ENCODE measurements around the gene WIPF3. TPM values are rescaled to one million over a fixed set of nuclear protein-coding genes. Genes with fewer than 3 reads are reported as not detected.

Gene WIPF3
- total and polyA plus RNA-seq, 2 donors (not counting 1 experiment from before 2014, with no cell fraction given) = not detected

- Histone ChIP-seq H3K9me3 (ENCODE audit: control extremely low read depth in 1 of 3, control insufficient read depth in 2 of 3, insufficient read depth in 1 of 3, low read length in 2 of 3) (no peaks in the 10 kb centered on the region), H3K4me2 (replicated peaks; ENCODE audit: low read depth, low read length, poor library complexity, severe bottlenecking) (peak overlapping the region; percentile 61), H3K79me2 (ENCODE audit: control insufficient read depth, insufficient read depth, low read length) (no peaks in the 10 kb centered on the region), H2AFZ (ENCODE audit: insufficient read depth, low read depth, low read length, poor library complexity, severe bottlenecking) (no peak overlapping the region), H3K9ac (ENCODE audit: low read length) (no peak overlapping the region), H3K27me3 (replicated peaks in 1 of 4; ENCODE audit: control extremely low read depth in 1 of 4, control insufficient read depth in 3 of 4, insufficient read depth in 4 of 4, low read length in 3 of 4) (peaks cover 0 to 40% (median 15%) of the 10 kb centered on the region in 4 experiments), H3K4me1 (ENCODE audit: control insufficient read depth in 2 of 2, insufficient read depth in 2 of 2, low read length in 2 of 2) (peaks cover 4% of the 10 kb centered on the region in 2 donors), H3K36me3 (replicated peaks in 1 of 2; ENCODE audit: control extremely low read depth in 1 of 2, control insufficient read depth in 1 of 2, extremely low read depth in 1 of 2, insufficient read depth in 2 of 2, low read length in 1 of 2) (no peaks in the 10 kb centered on the region), H4K20me1 (ENCODE audit: control insufficient read depth, insufficient read depth, low read length, poor library complexity, severe bottlenecking) (no peaks in the 10 kb centered on the region), H3K4me3 (ENCODE audit: control extremely low read depth in 1 of 5, extremely low read depth in 1 of 5, insufficient read depth in 1 of 5, low read depth in 2 of 5, low read length in 4 of 5) (no peak overlapping the region), H3K27ac (ENCODE audit: low read length in 2 of 2) (no peak overlapping the region)
- WGBS (ENCODE audit: insufficient coverage) = 89% methylated on average over 12 of the region's 12 CpGs
- intact Hi-C loops (cut with micrococcal nuclease) = no loop called here
- no peaks in the 10 kb centered on the region for H3K9me3 Mint-ChIP-seq (ENCODE audit: insufficient read depth)
- no peak overlapping the region for H3K27ac Mint-ChIP-seq
- CTCF ChIA-PET = no interaction called here
- DNase-seq = no peak
- TF ChIP-seq CTCF (IDR thresholded peaks at IDR 0.05) (no peak), EZH2 (IDR thresholded peaks at IDR 0.05; ENCODE audit: borderline replicate concordance, insufficient read depth, low read depth, low read length, poor library complexity, severe bottlenecking) (no peak)
- H3K4me3 Mint-ChIP-seq = peak overlapping the region; percentile 31
- H3K4me1 Mint-ChIP-seq = peaks cover 17% of the 10 kb centered on the region
- no peak for ATAC-seq (ENCODE audit: low read depth)
- H3K27me3 Mint-ChIP-seq = peaks cover 80% of the 10 kb centered on the region
- POLR2A ChIA-PET = no interaction called here
Observed at GRCh38 chr7:29805886-29806207, 461 bp upstream of the WIPF3 start.

- H3K27ac ChIP-seq (ENCODE audit: low read length in 2 of 2) = no peak overlapping the region
- peak overlapping the region in 1 of 5 experiments; percentile 19 for H3K4me3 ChIP-seq (ENCODE audit: control extremely low read depth in 1 of 5, extremely low read depth in 1 of 5, insufficient read depth in 1 of 5, low read depth in 2 of 5, low read length in 4 of 5)
- peak overlapping the region; percentile 55 for H3K4me3 Mint-ChIP-seq
- H3K27ac Mint-ChIP-seq = no peak overlapping the region
- H3K27me3 Mint-ChIP-seq = peaks cover 71% of the 10 kb centered on the region
- H3K9ac ChIP-seq (ENCODE audit: low read length) = no peak overlapping the region
- no peak for ATAC-seq (ENCODE audit: low read depth)
- peaks cover 17% of the 10 kb centered on the region for H3K4me1 Mint-ChIP-seq
- H3K79me2 ChIP-seq (ENCODE audit: control insufficient read depth, insufficient read depth, low read length) = no peaks in the 10 kb centered on the region
- TF ChIP-seq EZH2 (IDR thresholded peaks at IDR 0.05; ENCODE audit: borderline replicate concordance, insufficient read depth, low read depth, low read length, poor library complexity, severe bottlenecking) = no peak
- no peak for TF ChIP-seq CTCF (IDR thresholded peaks at IDR 0.05)
- ChIA-PET CTCF (no interaction called here), POLR2A (no interaction called here)
- WGBS (ENCODE audit: insufficient coverage) = 10% methylated on average over 37 of the region's 43 CpGs
- H3K27me3 ChIP-seq (replicated peaks in 1 of 4; ENCODE audit: control extremely low read depth in 1 of 4, control insufficient read depth in 3 of 4, insufficient read depth in 4 of 4, low read length in 3 of 4) = peaks cover 0 to 35% (median 15%) of the 10 kb centered on the region in 4 experiments
- peak overlapping the region; percentile 61 for H3K4me2 ChIP-seq (replicated peaks; ENCODE audit: low read depth, low read length, poor library complexity, severe bottlenecking)
- no peaks in the 10 kb centered on the region for H3K9me3 ChIP-seq (ENCODE audit: control extremely low read depth in 1 of 3, control insufficient read depth in 2 of 3, insufficient read depth in 1 of 3, low read length in 2 of 3)
- H3K9me3 Mint-ChIP-seq (ENCODE audit: insufficient read depth) = no peaks in the 10 kb centered on the region
- no peak for DNase-seq
- H3K36me3 ChIP-seq (replicated peaks in 1 of 2; ENCODE audit: control extremely low read depth in 1 of 2, control insufficient read depth in 1 of 2, extremely low read depth in 1 of 2, insufficient read depth in 2 of 2, low read length in 1 of 2) = no peaks in the 10 kb centered on the region
- peaks cover 4% of the 10 kb centered on the region in 2 donors for H3K4me1 ChIP-seq (ENCODE audit: control insufficient read depth in 2 of 2, insufficient read depth in 2 of 2, low read length in 2 of 2)
- no peak overlapping the region for H2AFZ ChIP-seq (ENCODE audit: insufficient read depth, low read depth, low read length, poor library complexity, severe bottlenecking)
- intact Hi-C loops (cut with micrococcal nuclease) = no loop called here
- no peaks in the 10 kb centered on the region for H4K20me1 ChIP-seq (ENCODE audit: control insufficient read depth, insufficient read depth, low read length, poor library complexity, severe bottlenecking)
Observed at GRCh38 chr7:29806995-29807841, 910 bp downstream of the WIPF3 start.
